Uterus (tissue), 4 donors: ENCODE data around the gene STIMATE. TPM values are rescaled to one million over a fixed set of nuclear protein-coding genes. Genes with fewer than 3 reads are reported as not detected.

Experiments
- DNase-seq, 2 donors: peaks; one replicate each; pipeline ENCODE4 v3.0.0-alpha.2; 2019 to 2020
- H3K27ac ChIP-seq, 2 donors: fragments of 200-600 bp; sonication (generic); 1 replicate in 1 of 2; 2 replicates in 1 of 2; pipeline ENCODE4 v1.5.1; 2016 to 2018
- H3K27me3 ChIP-seq, 2 donors: fragments of 200-600 bp; sonication (generic); one replicate each; pipeline ENCODE4 v1.5.1; 2018 to 2019; ENCODE audit warnings: control low read depth in 1 of 2
- H3K36me3 ChIP-seq, 2 donors: fragments of 200-600 bp; sonication (generic); one replicate each; pipeline ENCODE4 v1.5.1; 2019; ENCODE audit warnings: control low read depth in 1 of 2
- H3K4me1 ChIP-seq, 2 donors: fragments of 200-600 bp; sonication (generic); one replicate each; pipeline ENCODE4 v1.5.1; 2018 to 2019; ENCODE audit warnings: control low read depth in 1 of 2
- H3K4me3 ChIP-seq, 2 donors: fragments of 200-600 bp; sonication (generic); 1 replicate in 1 of 2; 2 replicates in 1 of 2; pipeline ENCODE4 v1.5.1; 2018 to 2019; ENCODE audit warnings: mild to moderate bottlenecking in 1 of 2
- H3K9me3 ChIP-seq, 2 donors: fragments of 200-600 bp; sonication (generic); one replicate each; pipeline ENCODE4 v1.5.1; 2019; ENCODE audit warnings: control low read depth in 1 of 2
- POLR2A ChIP-seq, 2 donors: fragments of 450-650 bp; IDR thresholded peaks; one replicate each; pipeline ENCODE4 v1.6.1; 2016; ENCODE audit warnings: antibody characterized with exemption in 2 of 2, mild to moderate bottlenecking in 1 of 2, moderate library complexity in 1 of 2
- intact Hi-C: fragments of 100-400 bp; cut with DNase I; formaldehyde crosslinking; loops from one replicate; pipeline ENCODE4 v1.15.1; 2023; ENCODE audit warnings: low total_unique reads
- total RNA-seq, 4 donors: library from RNA; depleted of rRNA in 3 of 4; stranded (reverse); fragments of >200 nt in 3 of 4; gene quantifications; one replicate each; pipeline versions ENCODE4 v1.1.0 to v1.2.4, GENCODE V29; 2014 to 2023
- TF ChIP-seq, protein P1 (sequence below), 4 experiments: fragments of 200-600 bp in 2 of 4; fragments of 450-650 bp in 2 of 4; sonication (generic) in 2 of 4; IDR thresholded peaks; one replicate each; pipeline ENCODE4 v1.5.1; 2016 to 2019; ENCODE audit warnings: antibody characterized with exemption in 4 of 4, mild to moderate bottlenecking in 2 of 4, moderate library complexity in 1 of 4
- donor health status: DM: yes; HTN: yes; CAD: no.

Gene STIMATE
- total RNA-seq, 4 donors from 2014 or later = 6.7 to 24.1 (median 21.5) TPM

DNA sequence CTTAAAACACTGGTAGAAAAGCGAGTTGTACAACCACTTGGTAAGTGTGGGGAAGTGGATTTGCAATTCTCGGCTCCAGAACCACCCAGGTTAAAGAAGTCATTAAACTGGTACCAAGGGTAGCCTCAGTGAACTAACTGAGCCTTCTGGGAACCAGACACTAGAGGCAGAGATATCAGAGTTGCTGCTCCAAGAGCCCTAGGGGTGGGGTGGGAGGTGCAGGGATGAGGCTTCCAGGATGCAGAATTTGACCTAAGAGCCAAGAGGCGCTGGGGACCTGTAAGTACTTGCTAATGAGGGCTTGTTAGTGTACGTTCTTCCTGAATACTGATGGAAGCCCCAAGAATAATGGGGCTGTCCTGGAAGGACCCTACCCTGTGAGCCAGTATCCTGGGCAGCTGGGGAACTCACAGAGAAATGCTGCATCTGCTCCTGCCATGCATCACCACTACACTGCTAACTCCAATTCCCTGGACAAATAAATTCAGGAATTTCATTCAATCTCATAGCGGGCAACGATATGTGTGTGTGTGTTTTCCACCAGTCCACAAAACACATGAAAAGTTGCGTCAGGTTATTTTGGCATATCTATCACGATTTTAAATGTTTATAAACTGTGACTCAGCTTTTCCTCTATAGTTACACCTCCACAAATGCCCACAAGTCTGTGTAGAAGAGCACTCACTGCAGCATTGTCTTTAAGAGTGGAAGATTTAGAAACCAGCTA lies 23.8 kb downstream of the STIMATE start:
- no peak for DNase-seq
- Histone ChIP-seq H3K36me3 (no peaks in the 10 kb centered on the region), H3K9me3 (no peaks in the 10 kb centered on the region), H3K4me3 (no peak overlapping the region), H3K4me1 (no peaks in the 10 kb centered on the region), H3K27me3 (no peaks in the 10 kb centered on the region), H3K27ac (no peak overlapping the region)
- intact Hi-C loops = no loop called here
- TF ChIP-seq, protein P1, sequence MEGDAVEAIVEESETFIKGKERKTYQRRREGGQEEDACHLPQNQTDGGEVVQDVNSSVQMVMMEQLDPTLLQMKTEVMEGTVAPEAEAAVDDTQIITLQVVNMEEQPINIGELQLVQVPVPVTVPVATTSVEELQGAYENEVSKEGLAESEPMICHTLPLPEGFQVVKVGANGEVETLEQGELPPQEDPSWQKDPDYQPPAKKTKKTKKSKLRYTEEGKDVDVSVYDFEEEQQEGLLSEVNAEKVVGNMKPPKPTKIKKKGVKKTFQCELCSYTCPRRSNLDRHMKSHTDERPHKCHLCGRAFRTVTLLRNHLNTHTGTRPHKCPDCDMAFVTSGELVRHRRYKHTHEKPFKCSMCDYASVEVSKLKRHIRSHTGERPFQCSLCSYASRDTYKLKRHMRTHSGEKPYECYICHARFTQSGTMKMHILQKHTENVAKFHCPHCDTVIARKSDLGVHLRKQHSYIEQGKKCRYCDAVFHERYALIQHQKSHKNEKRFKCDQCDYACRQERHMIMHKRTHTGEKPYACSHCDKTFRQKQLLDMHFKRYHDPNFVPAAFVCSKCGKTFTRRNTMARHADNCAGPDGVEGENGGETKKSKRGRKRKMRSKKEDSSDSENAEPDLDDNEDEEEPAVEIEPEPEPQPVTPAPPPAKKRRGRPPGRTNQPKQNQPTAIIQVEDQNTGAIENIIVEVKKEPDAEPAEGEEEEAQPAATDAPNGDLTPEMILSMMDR (IDR thresholded peaks at IDR 0.05) = no peak
- no peak for TF ChIP-seq POLR2A (IDR thresholded peaks at IDR 0.05)

GRCh38 chr3:52872245-52872644 lies 25.1 kb downstream of the STIMATE start:
- no peak overlapping the region for H3K27ac ChIP-seq

DNA sequence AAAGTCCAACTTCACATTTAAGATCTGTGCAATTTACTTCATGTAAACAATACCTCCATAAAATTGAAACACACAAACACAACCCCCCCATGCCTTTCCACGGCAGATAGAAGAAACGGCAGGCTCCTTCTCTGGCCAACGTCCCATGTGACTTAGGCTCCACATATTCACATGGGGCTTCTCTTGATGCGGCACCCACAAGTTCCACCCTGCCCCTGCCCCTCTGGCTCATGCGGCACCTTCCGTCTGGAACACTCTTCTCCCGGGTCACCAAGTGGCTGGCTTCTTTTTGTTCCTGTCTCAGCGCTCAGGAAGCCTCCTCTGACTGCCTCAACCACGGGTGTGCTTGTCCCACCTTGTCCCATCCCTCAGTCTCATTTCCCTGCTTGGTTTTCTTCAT lies 25.6 kb downstream of the STIMATE start:
- Histone ChIP-seq H3K36me3 (no peaks in the 10 kb centered on the region), H3K4me3 (no peak overlapping the region), H3K27ac (no peak overlapping the region), H3K4me1 (no peaks in the 10 kb centered on the region), H3K9me3 (no peaks in the 10 kb centered on the region), H3K27me3 (no peaks in the 10 kb centered on the region)
- intact Hi-C loops = no loop called here
- TF ChIP-seq, protein P1 (IDR thresholded peaks at IDR 0.05) = no peak
- no peak for TF ChIP-seq POLR2A (IDR thresholded peaks at IDR 0.05)
- no peak for DNase-seq

More at GRCh38 chr3:52872245-52872644, 25.1 kb downstream of the STIMATE start:
- Histone ChIP-seq H3K4me3 (no peak overlapping the region), H3K9me3 (no peaks in the 10 kb centered on the region), H3K36me3 (no peaks in the 10 kb centered on the region), H3K27me3 (no peaks in the 10 kb centered on the region), H3K4me1 (no peaks in the 10 kb centered on the region)
- no peak for TF ChIP-seq POLR2A (IDR thresholded peaks at IDR 0.05)
- TF ChIP-seq, protein P1 (IDR thresholded peaks at IDR 0.05) = no peak
- intact Hi-C loops = no loop called here
- no peak for DNase-seq

DNA sequence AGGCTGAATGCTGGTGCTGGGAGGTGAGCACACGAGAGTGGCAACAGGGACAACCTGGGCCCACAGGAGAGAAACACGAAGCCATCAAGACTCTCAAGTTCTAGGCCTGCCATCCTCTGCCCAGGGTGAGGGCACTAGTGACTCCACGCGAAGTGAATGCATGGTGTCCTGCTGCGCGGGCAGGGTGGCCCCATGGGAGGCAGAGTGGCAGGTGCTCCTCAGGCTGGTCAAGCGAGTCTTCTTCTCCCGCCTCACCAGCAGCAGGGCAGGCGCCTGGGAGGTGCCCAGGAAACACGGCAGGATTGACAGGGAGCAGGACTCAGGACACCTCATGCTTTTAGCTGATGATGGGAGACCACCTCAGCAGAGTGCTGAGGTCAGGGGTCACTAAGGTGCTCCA lies 26.9 kb downstream of the STIMATE start:
- H3K36me3 ChIP-seq = no peaks in the 10 kb centered on the region
- no peak for DNase-seq
- H3K27me3 ChIP-seq = no peaks in the 10 kb centered on the region
- H3K9me3 ChIP-seq = no peaks in the 10 kb centered on the region
- no peaks in the 10 kb centered on the region for H3K4me1 ChIP-seq
- TF ChIP-seq, protein P1 (IDR thresholded peaks at IDR 0.05) = no peak
- no peak for TF ChIP-seq POLR2A (IDR thresholded peaks at IDR 0.05)
- no peak overlapping the region for H3K4me3 ChIP-seq
- H3K27ac ChIP-seq = no peak overlapping the region
- intact Hi-C loops = no loop called here

DNA sequence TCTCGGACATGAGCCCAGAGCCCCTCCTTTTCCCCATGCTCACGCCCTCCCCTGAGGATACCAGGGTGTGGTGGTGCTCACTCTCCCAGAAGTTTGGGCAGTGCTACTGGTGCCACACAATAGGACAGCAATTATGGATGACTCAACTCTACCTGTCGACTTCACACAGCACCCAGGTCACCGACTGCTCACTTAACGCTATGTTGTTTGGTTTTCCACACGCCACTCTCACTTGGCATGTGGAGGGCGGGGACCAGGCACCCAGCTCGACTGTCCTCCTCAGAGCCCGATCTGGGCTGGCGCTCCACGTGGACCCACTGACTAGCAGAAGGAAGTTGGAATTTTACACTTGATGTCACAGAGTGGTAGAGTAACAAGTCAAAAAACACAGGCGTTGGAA lies 30.9 kb downstream of the STIMATE start:
- no peak overlapping the region for H3K27ac ChIP-seq
- no peaks in the 10 kb centered on the region for H3K4me1 ChIP-seq
- no peaks in the 10 kb centered on the region for H3K36me3 ChIP-seq
- no peak for TF ChIP-seq POLR2A (IDR thresholded peaks at IDR 0.05)
- TF ChIP-seq, protein P1 (IDR thresholded peaks at IDR 0.05) = no peak
- H3K9me3 ChIP-seq = no peaks in the 10 kb centered on the region
- H3K4me3 ChIP-seq = no peak overlapping the region
- intact Hi-C loops = no loop called here
- no peaks in the 10 kb centered on the region for H3K27me3 ChIP-seq
- DNase-seq = no peak
